PFSK-1 (cell line): ENCODE measurements around the gene BCAS3.

Experiments used
- FOXP2 ChIP-seq: optimal IDR thresholded peaks from 2 replicates; pipeline ENCODE3; 2011; ENCODE audit warnings: borderline replicate concordance, control low read depth, inconsistent platforms; ENCODE audit not compliant: insufficient read depth; ENCODE audit errors: extremely low read length, extremely low read depth
- POLR2AphosphoS5 ChIP-seq: IDR thresholded peaks from 2 replicates; pipeline ENCODE4 v1.6.1; 2012; ENCODE audit warnings: low read depth, mild to moderate bottlenecking, control low read depth, low read length, moderate library complexity
- SIN3A ChIP-seq: IDR thresholded peaks from 2 replicates; pipeline ENCODE4 v1.6.1; 2012; ENCODE audit warnings: mild to moderate bottlenecking, low read length, moderate library complexity, borderline replicate concordance; ENCODE audit not compliant: insufficient read depth
- TAF1 ChIP-seq: IDR thresholded peaks from 2 replicates; pipeline ENCODE4 v1.6.1; 2012; ENCODE audit warnings: low read length, control low read depth, borderline replicate concordance; ENCODE audit not compliant: insufficient read depth
- TF ChIP-seq, protein P1 (sequence below), 2 experiments: IDR thresholded peaks; 2 replicates each; pipeline versions ENCODE4 v1.6.1 to v1.8.0; 2011 to 2012; ENCODE audit warnings: low read depth in 2 of 2, low read length in 2 of 2, control low read depth in 1 of 2, inconsistent platforms in 1 of 2, mild to moderate bottlenecking in 1 of 2, moderate library complexity in 1 of 2; ENCODE audit not compliant: insufficient read depth in 1 of 2

The BCAS3 gene

GRCh38 chr17:61402978-61403800 is 725.5 kb downstream of the BCAS3 start:
- TF ChIP-seq TAF1 (no peak), POLR2AphosphoS5 (no peak), SIN3A (no peak), FOXP2 (no peak)
- TF ChIP-seq, protein P1, sequence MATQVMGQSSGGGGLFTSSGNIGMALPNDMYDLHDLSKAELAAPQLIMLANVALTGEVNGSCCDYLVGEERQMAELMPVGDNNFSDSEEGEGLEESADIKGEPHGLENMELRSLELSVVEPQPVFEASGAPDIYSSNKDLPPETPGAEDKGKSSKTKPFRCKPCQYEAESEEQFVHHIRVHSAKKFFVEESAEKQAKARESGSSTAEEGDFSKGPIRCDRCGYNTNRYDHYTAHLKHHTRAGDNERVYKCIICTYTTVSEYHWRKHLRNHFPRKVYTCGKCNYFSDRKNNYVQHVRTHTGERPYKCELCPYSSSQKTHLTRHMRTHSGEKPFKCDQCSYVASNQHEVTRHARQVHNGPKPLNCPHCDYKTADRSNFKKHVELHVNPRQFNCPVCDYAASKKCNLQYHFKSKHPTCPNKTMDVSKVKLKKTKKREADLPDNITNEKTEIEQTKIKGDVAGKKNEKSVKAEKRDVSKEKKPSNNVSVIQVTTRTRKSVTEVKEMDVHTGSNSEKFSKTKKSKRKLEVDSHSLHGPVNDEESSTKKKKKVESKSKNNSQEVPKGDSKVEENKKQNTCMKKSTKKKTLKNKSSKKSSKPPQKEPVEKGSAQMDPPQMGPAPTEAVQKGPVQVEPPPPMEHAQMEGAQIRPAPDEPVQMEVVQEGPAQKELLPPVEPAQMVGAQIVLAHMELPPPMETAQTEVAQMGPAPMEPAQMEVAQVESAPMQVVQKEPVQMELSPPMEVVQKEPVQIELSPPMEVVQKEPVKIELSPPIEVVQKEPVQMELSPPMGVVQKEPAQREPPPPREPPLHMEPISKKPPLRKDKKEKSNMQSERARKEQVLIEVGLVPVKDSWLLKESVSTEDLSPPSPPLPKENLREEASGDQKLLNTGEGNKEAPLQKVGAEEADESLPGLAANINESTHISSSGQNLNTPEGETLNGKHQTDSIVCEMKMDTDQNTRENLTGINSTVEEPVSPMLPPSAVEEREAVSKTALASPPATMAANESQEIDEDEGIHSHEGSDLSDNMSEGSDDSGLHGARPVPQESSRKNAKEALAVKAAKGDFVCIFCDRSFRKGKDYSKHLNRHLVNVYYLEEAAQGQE (IDR thresholded peaks at IDR 0.05; ENCODE audit: insufficient read depth in 1 of 2, low read depth in 2 of 2, low read length in 2 of 2) = no peak

- no peak for TF ChIP-seq SIN3A
- TF ChIP-seq FOXP2 = no peak
- TF ChIP-seq TAF1 = no peak
These were observed 726.4 kb downstream of the BCAS3 start for GRCh38 chr17:61403801-61404662.

DNA sequence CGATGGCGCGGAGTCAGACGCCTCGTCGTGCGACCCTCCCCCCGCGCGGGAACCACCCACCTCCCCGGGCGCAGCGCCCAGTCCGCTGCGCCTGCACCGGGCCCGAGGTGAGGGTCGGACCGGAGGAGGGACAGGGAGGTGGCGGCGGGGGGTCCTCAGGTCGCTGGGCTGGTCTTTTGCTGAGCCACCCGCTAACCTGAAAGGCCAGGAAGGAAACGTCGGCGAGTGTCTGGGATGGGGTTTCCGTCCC is 726.9 kb downstream of the BCAS3 start:
- no peak for TF ChIP-seq FOXP2

DNA sequence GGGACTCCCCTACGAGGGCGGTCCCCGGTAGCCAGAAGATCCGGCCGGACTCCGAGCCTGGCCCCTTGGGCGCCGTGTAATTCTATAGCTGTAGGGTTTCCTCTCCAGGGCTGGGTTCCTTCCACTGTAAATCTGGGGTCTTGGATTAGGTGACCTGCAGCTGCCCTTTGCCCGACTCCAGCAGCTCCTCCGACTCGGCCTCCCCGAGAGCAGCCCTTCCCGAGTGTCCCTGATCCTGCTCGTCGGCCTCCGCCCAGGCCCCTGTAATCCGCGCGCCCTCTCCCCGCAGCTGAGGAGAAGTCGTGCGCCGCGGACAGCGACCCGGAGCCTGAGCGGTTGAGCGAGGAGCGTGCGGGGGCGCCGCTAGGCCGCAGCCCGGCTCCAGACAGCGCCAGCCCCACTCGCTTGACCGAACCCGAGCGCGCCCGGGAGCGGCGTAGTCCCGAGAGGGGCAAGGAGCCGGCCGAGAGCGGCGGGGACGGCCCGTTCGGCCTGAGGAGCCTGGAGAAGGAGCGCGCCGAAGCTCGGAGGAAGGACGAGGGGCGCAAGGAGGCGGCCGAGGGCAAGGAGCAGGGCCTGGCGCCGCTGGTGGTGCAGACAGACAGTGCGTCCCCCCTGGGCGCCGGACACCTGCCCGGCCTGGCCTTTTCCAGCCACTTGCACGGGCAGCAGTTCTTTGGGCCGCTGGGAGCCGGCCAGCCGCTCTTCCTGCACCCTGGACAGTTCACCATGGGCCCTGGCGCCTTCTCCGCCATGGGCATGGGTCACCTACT is 727.4 kb downstream of the BCAS3 start:
- TF ChIP-seq, protein P1 (IDR thresholded peaks at IDR 0.05; ENCODE audit: insufficient read depth in 1 of 2, low read depth in 2 of 2, low read length in 2 of 2) = no peak
- no peak for TF ChIP-seq SIN3A
- no peak for TF ChIP-seq FOXP2
- no peak for TF ChIP-seq TAF1
- no peak for TF ChIP-seq POLR2AphosphoS5

DNA sequence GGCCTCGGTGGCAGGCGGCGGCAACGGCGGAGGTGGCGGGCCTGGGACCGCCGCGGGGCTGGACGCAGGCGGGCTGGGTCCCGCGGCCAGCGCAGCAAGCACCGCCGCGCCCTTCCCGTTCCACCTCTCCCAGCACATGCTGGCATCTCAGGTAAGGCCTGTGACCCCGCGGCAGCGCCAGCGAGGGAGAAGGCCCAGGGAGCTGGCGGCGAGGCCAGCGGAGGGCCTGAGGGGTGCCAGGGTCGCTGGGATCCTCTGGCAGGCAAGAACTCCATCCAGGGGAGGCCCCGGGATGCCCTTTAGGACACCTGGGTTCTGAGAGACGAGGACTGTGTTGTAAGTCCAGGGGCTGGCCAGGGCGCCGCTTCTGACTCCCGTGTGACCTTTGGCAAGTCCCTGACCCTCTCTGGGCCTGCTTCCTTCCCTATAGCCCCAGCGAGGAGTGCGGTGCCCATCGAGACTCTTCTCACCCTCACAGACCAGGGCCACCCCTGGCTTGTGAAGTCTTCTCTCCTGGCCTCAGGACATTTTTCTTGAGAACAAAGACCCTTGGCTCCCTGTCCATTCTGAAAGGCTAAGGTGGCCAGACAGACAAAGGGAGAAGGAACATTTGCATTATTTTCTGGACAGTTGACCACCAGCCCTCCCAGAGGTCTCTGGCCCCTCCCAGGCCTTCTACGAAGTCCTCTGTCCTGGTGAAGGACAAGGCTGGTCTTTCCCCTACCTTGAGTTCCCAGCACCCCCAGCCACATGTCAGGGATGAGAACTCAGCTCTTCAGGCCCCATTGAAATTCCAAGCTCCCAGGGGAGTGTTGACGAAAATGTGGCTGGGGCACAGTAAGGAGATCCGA is 728.3 kb downstream of the BCAS3 start:
- TF ChIP-seq SIN3A (no peak), POLR2AphosphoS5 (no peak)
- TF ChIP-seq, protein P1 (IDR thresholded peaks at IDR 0.05; ENCODE audit: insufficient read depth in 1 of 2, low read depth in 2 of 2, low read length in 2 of 2) = no peak

DNA sequence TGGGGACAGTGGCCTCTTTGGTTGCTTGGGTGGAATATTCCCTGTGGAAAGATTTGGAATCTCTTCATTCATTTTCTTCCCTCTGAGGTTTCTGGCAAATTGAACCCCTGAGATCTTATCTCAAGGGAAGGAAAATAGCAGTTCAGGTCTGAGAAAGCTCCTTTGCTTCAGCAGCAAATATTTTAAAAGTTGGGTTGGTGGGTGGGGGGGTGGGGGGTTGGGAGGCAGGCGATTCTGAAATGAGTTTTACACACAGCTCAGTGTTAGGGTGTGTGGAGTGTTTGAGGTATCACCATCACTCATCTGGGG is 728.8 kb downstream of the BCAS3 start:
- TF ChIP-seq, protein P1 (IDR thresholded peaks at IDR 0.05; ENCODE audit: insufficient read depth in 1 of 2, low read depth in 2 of 2, low read length in 2 of 2) = no peak
- no peak for TF ChIP-seq FOXP2
- no peak for TF ChIP-seq SIN3A
- no peak for TF ChIP-seq TAF1
- TF ChIP-seq POLR2AphosphoS5 = no peak
